Sigmoid colon (tissue), 7 donors: ENCODE measurements around the gene CRIP3. TPM values are rescaled to one million over a fixed set of nuclear protein-coding genes. Genes with fewer than 3 reads are reported as not detected.

Experiments used
- DNase-seq: peaks from one replicate; pipeline ENCODE4 v3.0.0-alpha.2; 2019
- H3K27ac ChIP-seq, 4 donors: fragments of 200-600 bp; sonication (generic); one replicate each; pipeline ENCODE4 v1.5.1; 2016 to 2019; ENCODE audit warnings: mild to moderate bottlenecking in 1 of 4
- H3K27me3 ChIP-seq, 3 donors: fragments of 200-600 bp; sonication (generic); one replicate each; pipeline ENCODE4 v1.5.1; 2019; ENCODE audit warnings: mild to moderate bottlenecking in 1 of 3
- H3K36me3 ChIP-seq, 4 donors: fragments of 200-600 bp; sonication (generic); one replicate each; pipeline ENCODE4 v1.5.1; 2016 to 2019
- H3K4me1 ChIP-seq, 4 donors: fragments of 200-600 bp; sonication (generic); one replicate each; pipeline ENCODE4 v1.5.1; 2017 to 2019
- H3K4me3 ChIP-seq, 4 donors: fragments of 200-600 bp; sonication (generic); one replicate each; pipeline ENCODE4 v1.5.1; 2017 to 2019; ENCODE audit warnings: mild to moderate bottlenecking in 2 of 4, moderate library complexity in 1 of 4
- H3K9me3 ChIP-seq, 4 donors: fragments of 200-600 bp in 3 of 4; sonication (generic) in 3 of 4; one replicate each; pipeline versions ENCODE4 v1.5.1 to v1.6.1; 2013 to 2019
- EP300 ChIP-seq, 4 donors: sonication (generic); formaldehyde crosslinking; IDR thresholded peaks; one replicate each; pipeline ENCODE4 v1.6.1; 2017; ENCODE audit warnings: antibody characterized with exemption in 4 of 4
- POLR2A ChIP-seq, 2 donors: fragments of 450-650 bp; IDR thresholded peaks; one replicate each; pipeline ENCODE4 v1.6.1; 2016; ENCODE audit warnings: antibody characterized with exemption in 2 of 2, mild to moderate bottlenecking in 2 of 2, moderate library complexity in 2 of 2
- POLR2AphosphoS5 ChIP-seq, 4 donors: sonication (generic); formaldehyde crosslinking; IDR thresholded peaks; one replicate each; pipeline ENCODE4 v1.6.1; 2017; ENCODE audit warnings: antibody characterized with exemption in 4 of 4
- WGBS, 2 donors: extraction: QIAGEN DNeasy Blood & Tissue Kit; methylation state at CpG; one replicate each; pipeline ENCODE4 v1.1.7; 2013; 5-methylcytosine and 5-hydroxymethylcytosine counted together
- intact Hi-C: fragments of 100-400 bp; cut with DNase I; formaldehyde crosslinking; loops from one replicate; pipeline ENCODE4 v1.15.1; 2023
- polyA plus RNA-seq, 3 donors: library from polyadenylated mRNA; stranded (reverse); fragments of 200-250 nt; gene quantifications; one replicate each; pipeline ENCODE4 v1.2.3, GENCODE V29; 2013
- total RNA-seq, 4 donors: library from RNA; depleted of rRNA; stranded (reverse); fragments of >200 nt; gene quantifications; one replicate each; pipeline ENCODE4 v1.1.0, GENCODE V29; 2016
- TF ChIP-seq, protein P1 (sequence below), 4 experiments: fragments of 450-650 bp in 3 of 4; fragments of 200-600 bp in 1 of 4; IDR thresholded peaks; one replicate each; pipeline ENCODE4 v1.5.1; 2016 to 2019; ENCODE audit warnings: antibody characterized with exemption in 4 of 4, mild to moderate bottlenecking in 3 of 4, moderate library complexity in 2 of 4
- donor health status: healthy with polysubstance abuse.
- donor health status: Bipolar disorder and iron deficiency.
- donor health status: healthy.

Gene CRIP3
- total and polyA plus RNA-seq, 7 donors: 5.2 TPM; not detected in 6

DNA sequence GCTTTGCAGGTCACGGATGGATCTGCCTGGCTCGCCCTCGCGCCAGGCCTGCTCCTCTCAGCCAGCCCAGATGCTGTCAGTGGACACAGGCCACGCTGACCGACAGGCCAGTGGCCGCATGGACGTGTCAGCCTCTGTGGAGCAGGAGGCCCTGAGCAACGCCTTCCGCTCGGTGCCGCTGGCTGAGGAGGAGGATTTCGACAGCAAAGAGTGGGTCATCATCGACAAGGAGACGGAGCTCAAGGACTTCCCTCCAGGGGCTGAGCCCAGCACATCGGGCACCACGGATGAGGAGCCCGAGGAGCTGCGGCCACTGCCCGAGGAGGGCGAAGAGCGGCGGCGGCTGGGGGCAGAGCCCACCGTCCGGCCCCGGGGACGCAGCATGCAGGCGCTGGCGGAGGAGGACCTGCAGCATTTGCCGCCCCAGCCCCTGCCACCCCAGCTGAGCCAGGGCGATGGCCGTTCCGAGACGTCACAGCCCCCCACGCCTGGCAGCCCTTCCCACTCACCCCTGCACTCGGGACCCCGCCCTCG lies 45.8 kb downstream of the CRIP3 start:
- no peaks in the 10 kb centered on the region for H3K27me3 ChIP-seq
- H3K27ac ChIP-seq: no peak overlapping the region
- no peak overlapping the region for H3K4me3 ChIP-seq
- no peaks in the 10 kb centered on the region for H3K9me3 ChIP-seq
- 89 to 93% methylated on average over 39 of the region's 39 CpGs for WGBS, 2 donors
- no peak for TF ChIP-seq EP300 (IDR thresholded peaks at IDR 0.05)
- no peak for TF ChIP-seq POLR2AphosphoS5 (IDR thresholded peaks at IDR 0.05)
- no peak for TF ChIP-seq POLR2A (IDR thresholded peaks at IDR 0.05)
- TF ChIP-seq, protein P1, sequence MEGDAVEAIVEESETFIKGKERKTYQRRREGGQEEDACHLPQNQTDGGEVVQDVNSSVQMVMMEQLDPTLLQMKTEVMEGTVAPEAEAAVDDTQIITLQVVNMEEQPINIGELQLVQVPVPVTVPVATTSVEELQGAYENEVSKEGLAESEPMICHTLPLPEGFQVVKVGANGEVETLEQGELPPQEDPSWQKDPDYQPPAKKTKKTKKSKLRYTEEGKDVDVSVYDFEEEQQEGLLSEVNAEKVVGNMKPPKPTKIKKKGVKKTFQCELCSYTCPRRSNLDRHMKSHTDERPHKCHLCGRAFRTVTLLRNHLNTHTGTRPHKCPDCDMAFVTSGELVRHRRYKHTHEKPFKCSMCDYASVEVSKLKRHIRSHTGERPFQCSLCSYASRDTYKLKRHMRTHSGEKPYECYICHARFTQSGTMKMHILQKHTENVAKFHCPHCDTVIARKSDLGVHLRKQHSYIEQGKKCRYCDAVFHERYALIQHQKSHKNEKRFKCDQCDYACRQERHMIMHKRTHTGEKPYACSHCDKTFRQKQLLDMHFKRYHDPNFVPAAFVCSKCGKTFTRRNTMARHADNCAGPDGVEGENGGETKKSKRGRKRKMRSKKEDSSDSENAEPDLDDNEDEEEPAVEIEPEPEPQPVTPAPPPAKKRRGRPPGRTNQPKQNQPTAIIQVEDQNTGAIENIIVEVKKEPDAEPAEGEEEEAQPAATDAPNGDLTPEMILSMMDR (IDR thresholded peaks at IDR 0.05): no peak
- intact Hi-C loops: loop anchor here (2.0 to 10.0 kb wide), 2 partner anchors 72 to 162 kb away; partner anchors contain the start of gene ABCC10
- H3K36me3 ChIP-seq: no peaks in the 10 kb centered on the region
- H3K4me1 ChIP-seq: peaks cover 0 to 4% (median 2%) of the 10 kb centered on the region in 4 donors
- DNase-seq: no peak

DNA sequence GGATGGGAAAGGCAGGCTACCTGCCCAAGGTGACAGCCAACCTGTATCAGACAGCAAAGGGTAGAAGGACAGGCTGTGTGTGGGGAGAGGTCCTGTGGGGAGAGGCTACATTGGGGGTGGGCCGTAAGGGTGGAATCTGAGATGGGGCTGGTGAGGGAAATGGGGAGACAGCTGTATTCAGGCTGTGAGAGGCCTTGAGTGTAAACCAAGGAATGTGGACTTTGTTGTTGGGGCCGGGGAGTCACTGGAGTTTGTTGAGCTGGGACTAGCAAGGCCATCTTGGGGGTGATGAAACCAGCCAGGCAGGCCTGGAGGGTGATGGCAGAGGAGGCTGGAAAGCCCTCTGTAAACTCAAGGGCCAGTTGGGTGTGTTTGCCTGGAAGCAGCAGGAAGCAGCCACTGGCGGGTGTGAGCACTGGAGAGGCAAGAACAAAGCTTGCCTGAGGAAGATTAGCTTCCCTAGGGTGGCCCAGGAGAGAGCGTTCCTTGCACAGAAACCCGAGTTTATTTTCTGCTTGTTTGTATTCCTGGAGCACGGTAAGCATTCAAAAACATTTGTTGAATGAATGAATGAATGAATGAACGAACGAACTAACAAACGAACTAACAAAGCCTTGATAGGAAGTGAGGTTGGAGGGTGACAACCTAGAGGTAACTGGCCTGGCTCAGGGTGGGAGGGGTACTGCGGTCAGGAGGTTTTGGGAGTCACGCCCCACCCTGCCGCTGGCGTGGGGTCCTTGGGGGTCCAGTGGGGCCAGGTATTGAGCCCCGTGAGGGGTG lies 46.4 kb downstream of the CRIP3 start:
- Histone ChIP-seq H3K4me3 (no peak overlapping the region), H3K9me3 (no peaks in the 10 kb centered on the region), H3K27ac (no peak overlapping the region), H3K4me1 (no peaks in the 10 kb centered on the region), H3K27me3 (no peaks in the 10 kb centered on the region), H3K36me3 (no peaks in the 10 kb centered on the region)
- DNase-seq: no peak
- intact Hi-C loops: loop anchor here (2.0 to 10.0 kb wide), 2 partner anchors 73 to 163 kb away; partner anchors contain the start of gene ABCC10
- 56 to 77% methylated on average over 14 of the region's 14 CpGs for WGBS, 2 donors
- TF ChIP-seq, protein P1 (IDR thresholded peaks at IDR 0.05): no peak
- TF ChIP-seq EP300 (IDR thresholded peaks at IDR 0.05): no peak
- TF ChIP-seq POLR2A (IDR thresholded peaks at IDR 0.05): no peak
- no peak for TF ChIP-seq POLR2AphosphoS5 (IDR thresholded peaks at IDR 0.05)

DNA sequence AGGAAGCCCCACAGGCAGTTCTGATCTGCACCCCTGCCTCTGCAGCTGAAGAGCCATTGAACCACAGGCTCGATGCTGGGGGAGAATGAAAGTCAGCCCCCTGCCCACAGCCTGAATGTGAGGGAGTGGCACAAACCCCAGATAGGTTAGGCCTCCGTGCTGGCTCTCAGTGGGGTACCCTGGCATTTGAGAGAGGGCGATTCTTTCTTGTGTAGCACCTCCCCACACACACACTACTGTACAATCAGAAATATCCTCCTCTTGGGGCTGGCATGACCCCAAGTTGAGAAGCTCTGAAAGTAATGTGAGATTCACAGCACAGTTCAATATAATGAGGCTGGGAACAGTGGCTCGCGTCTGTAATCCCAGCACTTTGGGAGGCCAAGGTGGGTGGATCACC lies 47.4 kb downstream of the CRIP3 start:
- TF ChIP-seq POLR2A (IDR thresholded peaks at IDR 0.05) (no peak), EP300 (IDR thresholded peaks at IDR 0.05) (no peak), POLR2AphosphoS5 (IDR thresholded peaks at IDR 0.05) (no peak)
- TF ChIP-seq, protein P1 (IDR thresholded peaks at IDR 0.05): no peak
- intact Hi-C loops: loop anchor here (10.0 kb wide), 1 partner anchor 164 kb away; the partner anchor contains the start of gene ABCC10

DNA sequence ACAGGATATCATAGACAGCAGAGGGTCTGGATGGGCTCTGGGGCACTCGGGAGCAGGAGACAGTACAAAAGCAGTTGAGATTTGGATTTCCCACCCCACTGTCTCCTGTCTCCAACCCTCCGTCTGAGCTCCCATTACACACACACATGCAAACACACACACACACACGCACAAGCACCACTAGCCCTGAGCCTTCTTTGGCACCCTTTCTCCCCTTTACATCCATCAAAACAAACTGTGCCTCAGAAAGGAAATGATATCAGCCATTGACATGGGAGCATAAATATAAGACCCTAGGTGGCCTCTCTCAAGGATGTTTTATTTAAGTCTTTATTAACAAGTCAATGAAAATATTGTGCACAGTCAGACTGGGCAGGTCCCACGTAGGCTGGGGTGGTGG lies 47.8 kb downstream of the CRIP3 start:
- Histone ChIP-seq H3K4me3 (no peak overlapping the region), H3K27ac (no peak overlapping the region), H3K4me1 (no peaks in the 10 kb centered on the region), H3K9me3 (no peaks in the 10 kb centered on the region), H3K36me3 (no peaks in the 10 kb centered on the region), H3K27me3 (no peaks in the 10 kb centered on the region)
- 85 to 90% methylated on average over 4 of the region's 4 CpGs for WGBS, 2 donors
- TF ChIP-seq EP300 (IDR thresholded peaks at IDR 0.05): no peak
- no peak for TF ChIP-seq POLR2A (IDR thresholded peaks at IDR 0.05)
- TF ChIP-seq, protein P1 (IDR thresholded peaks at IDR 0.05): no peak
- no peak for TF ChIP-seq POLR2AphosphoS5 (IDR thresholded peaks at IDR 0.05)
- no peak for DNase-seq
- intact Hi-C loops: loop anchor here (10.0 kb wide), 1 partner anchor 164 kb away; the partner anchor contains the start of gene ABCC10

More for the DNA sequence above, 47.4 kb downstream of the CRIP3 start:
- Histone ChIP-seq H3K36me3 (no peaks in the 10 kb centered on the region), H3K27me3 (no peaks in the 10 kb centered on the region), H3K4me1 (no peaks in the 10 kb centered on the region), H3K27ac (no peak overlapping the region), H3K9me3 (no peaks in the 10 kb centered on the region), H3K4me3 (no peak overlapping the region)
- no peak for DNase-seq
- WGBS, 2 donors: 88 to 91% methylated on average over 5 of the region's 5 CpGs
